GM11168 (cell line): ENCODE results near the gene KCNE3.

Experiments
- in situ Hi-C: fragments of 300-500 bp; cut with MboI; formaldehyde crosslinking; loops from one replicate; pipeline ENCODE4 v1.12.0; 2022; ENCODE audit warnings: low sequenced_read_pairs; ENCODE audit not compliant: unreplicated experiment

KCNE3 gene

GRCh38 chr11:74466916-74467885, at the start of gene KCNE3:
KCNE3 (minus strand) TSS chr11:74467549; CDS start chr11:74457563, 9,986 bp downstream.
- in situ Hi-C loops: no loop called here

GRCh38 chr11:74507582-74507981, 40.2 kb upstream of the KCNE3 start:
- in situ Hi-C loops: no loop called here

GRCh38 chr11:74506823-74507222, 39.5 kb upstream of the KCNE3 start:
- in situ Hi-C loops: no loop called here

- in situ Hi-C loops: no loop called here
Observed at GRCh38 chr11:74505911-74506310, 38.6 kb upstream of the KCNE3 start.

- in situ Hi-C loops: no loop called here
Observed at GRCh38 chr11:74504100-74504691, 36.8 kb upstream of the KCNE3 start.

- in situ Hi-C loops: no loop called here
Observed at GRCh38 chr11:74494916-74495315, 27.6 kb upstream of the KCNE3 start.

GRCh38 chr11:74493791-74494630, 26.7 kb upstream of the KCNE3 start:
- in situ Hi-C loops: no loop called here

- in situ Hi-C loops: no loop called here
Observed at GRCh38 chr11:74492974-74493790, 25.8 kb upstream of the KCNE3 start, which contains the start of gene LIPT2. LIPT2 (minus strand) TSS chr11:74493724; CDS start chr11:74493703, 21 bp downstream.

- in situ Hi-C loops: no loop called here
Observed at GRCh38 chr11:74492084-74492483, 24.7 kb upstream of the KCNE3 start.

- in situ Hi-C loops: no loop called here
Observed at GRCh38 chr11:74490941-74491340, 23.6 kb upstream of the KCNE3 start.

- in situ Hi-C loops: no loop called here
Observed at GRCh38 chr11:74487875-74488274, 20.5 kb upstream of the KCNE3 start.

GRCh38 chr11:74485868-74486267, 18.5 kb upstream of the KCNE3 start:
- in situ Hi-C loops: no loop called here

GRCh38 chr11:74480688-74481417, 13.5 kb upstream of the KCNE3 start:
- in situ Hi-C loops: no loop called here

GRCh38 chr11:74479732-74480123, 12.4 kb upstream of the KCNE3 start:
- in situ Hi-C loops: no loop called here

GRCh38 chr11:74478877-74479731, 11.8 kb upstream of the KCNE3 start:
- in situ Hi-C loops: no loop called here

GRCh38 chr11:74476536-74476935, 9.2 kb upstream of the KCNE3 start:
- in situ Hi-C loops: no loop called here

- in situ Hi-C loops: no loop called here
Observed at GRCh38 chr11:74474316-74474715, 7.0 kb upstream of the KCNE3 start.
